GM12891 (cell line): ENCODE measurements around the gene DOCK10.

Source experiments
- DNase-seq: peaks from one replicate; pipeline ENCODE4 v3.0.0; 2011; ENCODE audit warnings: low spot score; ENCODE audit not compliant: insufficient read length
- FAIRE-seq: peaks from 2 replicates; lab custom pipeline; 2011; peaks lifted over from hg19 to GRCh38; lab: Jason Lieb, UNC
- PAX5 ChIP-seq: IDR thresholded peaks from 2 replicates; pipeline ENCODE4 v1.6.1; 2011; ENCODE audit warnings: low read length, moderate library complexity, mild to moderate bottlenecking; ENCODE audit not compliant: insufficient read depth, severe bottlenecking
- POLR2A ChIP-seq: IDR thresholded peaks from 2 replicates; pipeline ENCODE4 v1.6.1; 2011; ENCODE audit warnings: low read depth, low read length, control low read depth
- POLR2AphosphoS5 ChIP-seq: IDR thresholded peaks from 2 replicates; pipeline ENCODE4 v1.6.1; 2011; ENCODE audit warnings: low read depth, low read length, control low read depth
- POU2F2 ChIP-seq: IDR thresholded peaks from 2 replicates; pipeline ENCODE4 v1.6.1; 2011; ENCODE audit warnings: low read depth, mild to moderate bottlenecking, control low read depth, low read length, moderate library complexity
- SPI1 ChIP-seq: IDR thresholded peaks from 2 replicates; pipeline ENCODE4 v1.6.1; 2011; ENCODE audit warnings: low read depth, low read length, control low read depth
- TAF1 ChIP-seq: IDR thresholded peaks from 2 replicates; pipeline ENCODE4 v1.6.1; 2011; ENCODE audit warnings: low read depth, low read length, control low read depth

Gene DOCK10

DNA sequence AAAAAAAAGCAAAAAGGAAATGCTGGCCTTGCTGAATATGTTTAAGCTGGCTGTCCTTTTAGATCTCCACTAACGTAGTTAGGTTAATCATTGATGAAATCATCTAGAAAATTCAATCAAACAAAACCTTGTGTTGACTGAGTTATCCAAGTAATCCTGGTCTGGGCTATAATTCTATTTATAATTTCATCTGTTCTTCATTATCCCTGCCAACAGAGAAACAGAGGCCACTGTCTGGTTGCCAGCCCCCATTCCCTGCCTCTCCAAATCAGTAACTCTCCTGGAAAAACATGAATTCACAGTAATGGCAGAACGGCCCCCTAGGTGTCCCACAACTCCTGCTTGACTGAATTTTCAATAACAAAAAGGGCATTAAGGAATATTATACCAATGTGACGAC lies 24.6 kb downstream of the DOCK10 start:
- DNase-seq (no peak), FAIRE-seq (no peak)
- TF ChIP-seq TAF1 (no peak), PAX5 (no peak), SPI1 (no peak), POU2F2 (no peak), POLR2A (no peak)

- no peak for FAIRE-seq
- TF ChIP-seq POU2F2 (no peak), POLR2AphosphoS5 (no peak)
- no peak for DNase-seq
Measured at GRCh38 chr2:225017098-225017685, 25.1 kb downstream of the DOCK10 start.

DNA sequence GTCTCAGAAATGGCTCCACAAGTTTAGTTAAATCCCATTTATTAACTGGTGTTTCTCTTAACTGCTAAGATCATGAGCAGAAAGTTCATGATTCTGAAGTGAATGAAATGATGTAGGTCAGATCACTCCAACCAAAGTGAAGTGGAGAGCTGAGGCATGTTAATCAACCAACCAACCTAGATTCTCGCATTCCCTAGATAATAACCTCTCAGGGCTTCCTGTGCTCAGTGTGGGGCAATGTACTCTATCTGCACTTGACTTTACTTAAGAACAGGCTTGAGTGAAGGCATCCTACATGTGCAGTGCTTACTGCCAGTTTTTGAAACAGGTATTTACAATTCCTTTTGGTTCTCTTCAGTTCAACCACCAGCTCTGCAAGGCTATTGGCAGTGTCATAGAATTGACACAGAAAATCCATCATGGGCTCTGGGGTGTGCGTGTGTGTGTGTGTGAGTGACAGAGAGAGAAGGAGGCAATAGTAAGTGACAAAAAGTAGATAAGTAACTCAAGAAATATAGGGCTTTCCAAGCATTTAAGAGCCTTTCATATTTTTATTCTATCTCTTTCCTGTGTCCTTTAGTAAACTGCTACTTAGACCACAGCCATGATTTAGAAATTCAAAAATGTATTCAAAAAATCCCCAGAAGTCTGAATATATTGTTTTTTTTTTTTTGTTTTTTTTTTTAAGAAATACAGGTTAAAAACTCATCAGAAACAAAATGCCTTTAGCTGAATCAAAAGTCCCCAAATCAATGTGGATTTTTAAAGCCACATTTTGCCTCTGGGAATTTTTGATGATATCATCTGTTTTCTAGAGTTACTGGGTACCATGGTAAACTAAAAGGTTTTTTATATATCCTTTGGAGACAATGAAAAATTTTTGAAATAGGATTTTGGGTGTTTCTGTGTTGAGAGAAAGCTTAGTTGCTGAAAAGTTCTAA lies 28.6 kb downstream of the DOCK10 start:
- no peak for TF ChIP-seq PAX5
- TF ChIP-seq POLR2AphosphoS5 = no peak
- no peak for TF ChIP-seq TAF1
- FAIRE-seq (no peak), DNase-seq (no peak)

- TF ChIP-seq POU2F2 (peak; percentile 82; the same call in 1 of the 2 replicates), POLR2A (no peak), POLR2AphosphoS5 (no peak), SPI1 (no peak), TAF1 (no peak), PAX5 (no peak)
- FAIRE-seq (peak; percentile 13), DNase-seq (no peak)
Measured at GRCh38 chr2:225011585-225011984, 30.7 kb downstream of the DOCK10 start.

GRCh38 chr2:225010804-225011203 lies 31.5 kb downstream of the DOCK10 start:
- TF ChIP-seq TAF1 = no peak
- TF ChIP-seq SPI1 = no peak
- TF ChIP-seq POU2F2 = no peak
- TF ChIP-seq PAX5 = no peak
- TF ChIP-seq POLR2A = no peak
- no peak for TF ChIP-seq POLR2AphosphoS5
- DNase-seq = no peak
- FAIRE-seq = no peak

- FAIRE-seq = peak; percentile 69
- no peak for DNase-seq
- no peak for TF ChIP-seq SPI1
Measured at GRCh38 chr2:225009768-225010167, 32.5 kb downstream of the DOCK10 start.

- no peak for TF ChIP-seq POLR2AphosphoS5
- no peak for TF ChIP-seq POU2F2
- no peak for TF ChIP-seq TAF1
- no peak for TF ChIP-seq POLR2A
- no peak for TF ChIP-seq SPI1
- TF ChIP-seq PAX5 = no peak
- FAIRE-seq (no peak), DNase-seq (no peak)
Measured at GRCh38 chr2:225008935-225009334, 33.3 kb downstream of the DOCK10 start.

GRCh38 chr2:225008179-225008856 lies 34.0 kb downstream of the DOCK10 start:
- no peak for TF ChIP-seq POU2F2
- no peak for TF ChIP-seq POLR2AphosphoS5
- peak; percentile 92 for TF ChIP-seq SPI1
- no peak for TF ChIP-seq POLR2A
- FAIRE-seq (peak; percentile 9), DNase-seq (no peak)

GRCh38 chr2:225006730-225007129 lies 35.5 kb downstream of the DOCK10 start:
- FAIRE-seq = peak; percentile 66
- no peak for DNase-seq
- TF ChIP-seq POLR2AphosphoS5 = no peak
- no peak for TF ChIP-seq SPI1
- no peak for TF ChIP-seq POLR2A
- TF ChIP-seq TAF1 = no peak
- no peak for TF ChIP-seq PAX5
- TF ChIP-seq POU2F2 = no peak

DNA sequence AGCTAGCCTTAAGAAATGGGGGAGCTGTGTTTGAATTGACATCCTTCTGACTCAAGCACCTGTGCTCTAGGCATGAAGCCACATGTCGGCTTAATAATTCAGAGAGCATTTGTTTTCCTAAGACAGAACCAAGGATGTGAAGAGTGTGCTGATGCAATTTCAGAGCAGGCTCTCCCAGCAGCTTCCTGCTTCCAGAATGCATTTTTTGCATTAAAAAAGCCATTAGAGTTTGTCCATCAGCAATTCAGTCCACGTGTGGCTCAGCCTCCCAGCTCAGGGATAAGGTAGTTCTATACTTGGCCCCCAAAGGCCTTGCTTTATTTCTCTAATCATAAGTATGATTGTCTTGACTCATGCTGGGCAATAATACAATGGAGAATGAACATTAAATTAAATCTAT lies 37.7 kb downstream of the DOCK10 start:
- TF ChIP-seq POLR2A (no peak), PAX5 (no peak), POLR2AphosphoS5 (no peak), TAF1 (no peak), SPI1 (no peak), POU2F2 (no peak)
- DNase-seq = no peak
- FAIRE-seq = no peak
